Activated CD8-positive, alpha-beta T cell treated with anti-CD3 and anti-CD28 coated beads, Interleukin-2, amount 10 ng/mL, durations not matched to agents 7 days and 5 days (primary cell): Measurements from ENCODE around the gene SAT1. TPM values are rescaled to one million over a fixed set of nuclear protein-coding genes. Genes with fewer than 3 reads are reported as not detected.

Source experiments
- ATAC-seq: fragments of 150-1000 bp; cut with Tn5 transposase; one replicate; pipeline ENCODE4 v1.10.0; 2021; ENCODE audit warnings: moderate library complexity
- CTCF ChIA-PET: fragments of 350-600 bp; sonication (Branson Sonifier 250); formaldehyde crosslinking; loops from one replicate; lab custom pipeline; 2021; ENCODE audit warnings: antibody characterized with exemption; lab: Charles Lee
- POLR2A ChIA-PET: fragments of 350-600 bp; sonication (Branson Sonifier 250); formaldehyde crosslinking; loops from one replicate; lab custom pipeline; 2021; ENCODE audit warnings: antibody characterized with exemption; lab: Charles Lee
- DNase-seq: peaks from one replicate; pipeline ENCODE4 v3.0.0-alpha.2; 2020
- H3K27ac Mint-ChIP-seq: one replicate; pipeline ENCODE4 v1.8.0; 2021; ENCODE audit warnings: mild to moderate bottlenecking, mixed read lengths
- H3K27me3 Mint-ChIP-seq: one replicate; pipeline ENCODE4 v1.8.0; 2021; ENCODE audit warnings: low read depth, mixed read lengths
- H3K36me3 Mint-ChIP-seq: one replicate; pipeline ENCODE4 v1.8.0; 2021; ENCODE audit warnings: low read depth, mixed read lengths
- H3K4me1 Mint-ChIP-seq: one replicate; pipeline ENCODE4 v1.8.0; 2021; ENCODE audit warnings: low read depth, mixed read lengths
- H3K4me3 Mint-ChIP-seq: one replicate; pipeline ENCODE4 v1.8.0; 2021; ENCODE audit warnings: mild to moderate bottlenecking, mixed read lengths
- H3K9me3 Mint-ChIP-seq: one replicate; pipeline ENCODE4 v1.8.0; 2022; ENCODE audit warnings: mixed read lengths; ENCODE audit not compliant: insufficient read depth
- total RNA-seq, 2 experiments: library from RNA; stranded (reverse); gene quantifications; one replicate each; pipeline ENCODE4 v1.2.3, GENCODE V29; 2021

Gene SAT1
- total RNA-seq, 2 experiments from 2014 or later: 83.4 to 87.5 TPM

GRCh38 chrX:23811656-23812055, 28.7 kb downstream of the SAT1 start:
- H3K27me3 Mint-ChIP-seq: peaks cover 9% of the 10 kb centered on the region

GRCh38 chrX:23813808-23814207, 30.8 kb downstream of the SAT1 start:
- ChIA-PET CTCF (interaction anchor here (1.7 kb wide), 1 partner anchor 88 kb away, joined by 4 read pairs; no protein-coding TSS in a partner anchor), POLR2A (no interaction called here)
- no peak for ATAC-seq
- H3K4me1 Mint-ChIP-seq: peaks cover 14% of the 10 kb centered on the region
- H3K4me3 Mint-ChIP-seq: no peak overlapping the region
- H3K27ac Mint-ChIP-seq: no peak overlapping the region
- no peak for DNase-seq
- no peaks in the 10 kb centered on the region for H3K9me3 Mint-ChIP-seq
- peaks cover 9% of the 10 kb centered on the region for H3K27me3 Mint-ChIP-seq
- no peaks in the 10 kb centered on the region for H3K36me3 Mint-ChIP-seq

More at GRCh38 chrX:23811656-23812055, 28.7 kb downstream of the SAT1 start:
- H3K27ac Mint-ChIP-seq: no peak overlapping the region
- no peak overlapping the region for H3K4me3 Mint-ChIP-seq
- ChIA-PET CTCF (no interaction called here), POLR2A (interaction anchor here (0.8 kb wide), 1 partner anchor 29 kb away, joined by 4 read pairs; the partner anchor contains the start of gene SAT1)
- no peaks in the 10 kb centered on the region for H3K9me3 Mint-ChIP-seq
- ATAC-seq: no peak
- DNase-seq: no peak
- H3K36me3 Mint-ChIP-seq: no peaks in the 10 kb centered on the region
- H3K4me1 Mint-ChIP-seq: peaks cover 7% of the 10 kb centered on the region

DNA sequence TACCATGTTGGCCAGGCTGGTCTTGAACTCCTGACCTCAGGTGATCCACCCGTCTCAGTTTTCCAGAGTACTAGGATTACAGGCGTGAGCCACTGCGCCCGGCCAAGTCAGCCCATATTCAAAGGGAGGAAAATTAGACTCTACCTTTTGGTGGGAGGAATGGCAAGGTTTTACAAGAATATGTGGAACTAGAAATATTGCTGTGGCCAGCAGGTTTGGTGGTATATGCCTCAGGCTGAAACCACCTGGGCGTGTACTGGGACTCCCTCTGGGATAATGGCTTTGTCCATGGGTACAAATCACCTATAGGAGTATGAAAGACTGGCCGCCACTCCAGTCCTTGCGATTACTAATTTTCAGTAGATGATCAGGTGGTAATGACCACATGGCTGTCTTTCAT, 32.4 kb downstream of the SAT1 start:
- no peak overlapping the region for H3K4me3 Mint-ChIP-seq
- ChIA-PET POLR2A (no interaction called here), CTCF (no interaction called here)
- peaks cover 9% of the 10 kb centered on the region for H3K27me3 Mint-ChIP-seq
- H3K36me3 Mint-ChIP-seq: no peaks in the 10 kb centered on the region
- DNase-seq (no peak), ATAC-seq (no peak)
- peaks cover 14% of the 10 kb centered on the region for H3K4me1 Mint-ChIP-seq
- H3K9me3 Mint-ChIP-seq: no peaks in the 10 kb centered on the region
- H3K27ac Mint-ChIP-seq: no peak overlapping the region

- H3K27me3 Mint-ChIP-seq: peaks cover 5% of the 10 kb centered on the region
- H3K4me1 Mint-ChIP-seq: peaks cover 11% of the 10 kb centered on the region
- POLR2A ChIA-PET: no interaction called here
- H3K27ac Mint-ChIP-seq: no peak overlapping the region
- no peaks in the 10 kb centered on the region for H3K9me3 Mint-ChIP-seq
- CTCF ChIA-PET: interaction anchor here (0.9 kb wide), 1 partner anchor 17 kb away, joined by 3 read pairs; no protein-coding TSS in a partner anchor
- no peak for DNase-seq
- H3K4me3 Mint-ChIP-seq: no peak overlapping the region
- no peak for ATAC-seq
- no peaks in the 10 kb centered on the region for H3K36me3 Mint-ChIP-seq
Observed at GRCh38 chrX:23816179-23816578, 33.2 kb downstream of the SAT1 start.

DNA sequence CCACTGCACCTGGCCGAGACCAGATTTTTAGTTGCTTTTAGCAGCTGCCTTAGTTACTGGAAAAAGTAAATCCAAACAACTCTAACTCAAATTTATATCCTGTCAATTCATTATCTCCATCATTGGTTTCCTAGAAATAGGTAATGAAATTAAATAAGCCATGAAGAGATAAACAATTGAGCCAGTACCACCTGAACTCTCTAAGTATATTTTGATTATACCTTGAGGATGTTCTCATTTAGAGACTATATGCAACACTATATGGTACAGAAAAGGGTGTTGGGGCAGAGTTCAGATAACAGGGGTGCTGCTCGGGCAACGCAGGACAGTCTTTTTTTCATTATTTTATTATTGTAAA, 35.0 kb downstream of the SAT1 start:
- ATAC-seq (no peak), DNase-seq (no peak)
- Mint-ChIP-seq H3K27me3 (no peaks in the 10 kb centered on the region), H3K4me1 (peaks cover 7% of the 10 kb centered on the region), H3K27ac (no peak overlapping the region), H3K36me3 (no peaks in the 10 kb centered on the region), H3K4me3 (no peak overlapping the region), H3K9me3 (no peaks in the 10 kb centered on the region)
- ChIA-PET CTCF (interaction anchor here (1.0 to 1.1 kb wide), 2 partner anchors 84 to 138 kb away, joined by 3 read pairs; no protein-coding TSS in a partner anchor), POLR2A (interaction anchor here (1.5 kb wide), 1 partner anchor 35 kb away, joined by 4 read pairs; the partner anchor contains the start of gene SAT1)

GRCh38 chrX:23819385-23820234, 36.6 kb downstream of the SAT1 start:
- POLR2A ChIA-PET: interaction anchor here (1.0 kb wide), 2 partner anchors 37 to 206 kb away, joined by 4 read pairs; partner anchors contain the start of gene SAT1
- ATAC-seq: no peak

DNA sequence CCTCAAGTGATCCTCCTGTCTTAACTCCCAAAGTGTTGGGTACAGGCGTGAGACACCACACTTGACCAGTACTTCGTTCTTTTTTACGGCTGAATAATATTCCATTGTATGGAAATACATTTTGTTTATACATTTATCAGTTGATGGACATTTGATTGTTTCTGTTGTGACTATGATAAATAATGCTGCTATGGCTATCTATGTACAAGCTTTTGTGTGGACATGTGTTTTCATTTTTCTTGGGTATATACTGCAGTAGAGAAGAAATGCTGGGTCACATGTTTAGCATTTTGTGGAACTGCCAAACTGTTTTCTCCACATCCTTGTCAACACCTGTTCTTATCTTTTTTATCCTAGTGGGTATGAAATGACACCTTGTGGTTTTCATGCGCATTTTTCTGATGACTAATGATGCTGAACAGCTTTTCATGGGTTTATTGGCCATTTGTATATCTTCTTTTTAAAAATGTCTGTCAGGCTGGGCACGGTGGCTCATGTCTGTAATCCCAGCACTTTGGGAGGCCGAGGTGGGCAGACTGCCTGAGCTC, 37.3 kb downstream of the SAT1 start:
- CTCF ChIA-PET: interaction anchor here (0.8 to 1.2 kb wide), 2 partner anchors 12 to 81 kb away, joined by 3 read pairs; no protein-coding TSS in a partner anchor

More at GRCh38 chrX:23819385-23820234, 36.6 kb downstream of the SAT1 start:
- Mint-ChIP-seq H3K27me3 (no peaks in the 10 kb centered on the region), H3K27ac (no peak overlapping the region), H3K4me1 (peaks cover 7% of the 10 kb centered on the region), H3K9me3 (no peaks in the 10 kb centered on the region), H3K36me3 (no peaks in the 10 kb centered on the region), H3K4me3 (no peak overlapping the region)
- CTCF ChIA-PET: interaction anchor here (0.8 to 1.2 kb wide), 2 partner anchors 82 kb away, joined by 3 read pairs; no protein-coding TSS in a partner anchor
- DNase-seq: no peak

GRCh38 chrX:23821847-23822246, 38.9 kb downstream of the SAT1 start:
- no peak overlapping the region for H3K4me3 Mint-ChIP-seq
- no peak for ATAC-seq
- H3K27ac Mint-ChIP-seq: no peak overlapping the region
- no peaks in the 10 kb centered on the region for H3K36me3 Mint-ChIP-seq
- no peaks in the 10 kb centered on the region for H3K27me3 Mint-ChIP-seq
- no peaks in the 10 kb centered on the region for H3K9me3 Mint-ChIP-seq
- ChIA-PET CTCF (interaction anchor here (1.4 kb wide), 1 partner anchor 80 kb away, joined by 4 read pairs; no protein-coding TSS in a partner anchor), POLR2A (no interaction called here)
- DNase-seq: no peak
- peaks cover 7% of the 10 kb centered on the region for H3K4me1 Mint-ChIP-seq

More for the DNA sequence above, 37.3 kb downstream of the SAT1 start:
- DNase-seq: no peak
- H3K27ac Mint-ChIP-seq: no peak overlapping the region
- no peak overlapping the region for H3K4me3 Mint-ChIP-seq
- POLR2A ChIA-PET: interaction anchor here (1.0 kb wide), 2 partner anchors 37 to 206 kb away, joined by 4 read pairs; partner anchors contain the start of gene SAT1
- no peaks in the 10 kb centered on the region for H3K27me3 Mint-ChIP-seq
- H3K9me3 Mint-ChIP-seq: no peaks in the 10 kb centered on the region
- peaks cover 7% of the 10 kb centered on the region for H3K4me1 Mint-ChIP-seq
- no peaks in the 10 kb centered on the region for H3K36me3 Mint-ChIP-seq
- ATAC-seq: no peak

DNA sequence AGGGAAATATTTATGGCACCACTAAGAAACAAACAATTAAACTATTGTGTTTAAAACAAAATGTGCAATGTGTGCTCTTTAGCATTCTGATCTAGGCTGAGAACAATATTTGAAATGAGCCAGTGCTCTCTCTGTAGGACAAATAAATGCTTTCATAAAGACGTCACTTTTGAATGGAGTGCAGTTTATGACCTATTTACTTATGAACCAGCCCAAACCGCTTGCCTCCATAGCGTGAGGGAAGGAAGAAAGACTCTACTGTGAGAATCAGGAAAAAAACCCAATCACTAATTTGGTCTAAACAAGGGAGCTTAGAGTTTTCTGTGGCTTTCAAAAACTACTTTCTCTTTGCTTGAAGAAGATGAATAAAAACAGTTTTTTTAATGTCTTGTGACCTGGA, 39.4 kb downstream of the SAT1 start:
- CTCF ChIA-PET: interaction anchor here (1.4 kb wide), 1 partner anchor 80 kb away, joined by 4 read pairs; no protein-coding TSS in a partner anchor
- no peaks in the 10 kb centered on the region for H3K9me3 Mint-ChIP-seq
- no peaks in the 10 kb centered on the region for H3K36me3 Mint-ChIP-seq
- DNase-seq (no peak), ATAC-seq (no peak)
- POLR2A ChIA-PET: no interaction called here
- no peak overlapping the region for H3K4me3 Mint-ChIP-seq
- no peak overlapping the region for H3K27ac Mint-ChIP-seq
- H3K4me1 Mint-ChIP-seq: peaks cover 1% of the 10 kb centered on the region
- H3K27me3 Mint-ChIP-seq: no peaks in the 10 kb centered on the region

DNA sequence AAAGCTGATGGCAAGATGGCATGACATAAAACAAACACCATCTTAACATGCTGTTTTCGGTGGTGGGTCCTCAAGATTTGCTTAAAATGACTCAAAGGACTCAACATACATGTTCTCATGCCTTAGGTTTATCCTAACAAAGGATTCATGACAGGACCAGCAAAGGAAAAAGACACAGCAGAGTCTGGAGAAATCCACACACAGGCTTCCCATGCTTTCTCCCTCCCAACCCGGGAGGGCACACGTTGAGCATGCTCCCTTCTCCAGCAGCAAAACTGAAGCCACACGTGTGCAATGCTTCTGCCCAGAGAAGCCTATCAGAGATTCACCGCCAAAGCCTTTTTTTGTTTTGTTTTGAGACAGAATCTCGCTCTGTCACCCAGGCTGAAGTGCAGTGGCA, 39.9 kb downstream of the SAT1 start:
- ChIA-PET CTCF (interaction anchor here (1.4 kb wide), 1 partner anchor 79 kb away, joined by 4 read pairs; no protein-coding TSS in a partner anchor), POLR2A (no interaction called here)
- H3K27me3 Mint-ChIP-seq: no peaks in the 10 kb centered on the region
- ATAC-seq (no peak), DNase-seq (no peak)
- no peak overlapping the region for H3K4me3 Mint-ChIP-seq
- no peaks in the 10 kb centered on the region for H3K9me3 Mint-ChIP-seq
- H3K36me3 Mint-ChIP-seq: no peaks in the 10 kb centered on the region
- no peaks in the 10 kb centered on the region for H3K4me1 Mint-ChIP-seq
- no peak overlapping the region for H3K27ac Mint-ChIP-seq

DNA sequence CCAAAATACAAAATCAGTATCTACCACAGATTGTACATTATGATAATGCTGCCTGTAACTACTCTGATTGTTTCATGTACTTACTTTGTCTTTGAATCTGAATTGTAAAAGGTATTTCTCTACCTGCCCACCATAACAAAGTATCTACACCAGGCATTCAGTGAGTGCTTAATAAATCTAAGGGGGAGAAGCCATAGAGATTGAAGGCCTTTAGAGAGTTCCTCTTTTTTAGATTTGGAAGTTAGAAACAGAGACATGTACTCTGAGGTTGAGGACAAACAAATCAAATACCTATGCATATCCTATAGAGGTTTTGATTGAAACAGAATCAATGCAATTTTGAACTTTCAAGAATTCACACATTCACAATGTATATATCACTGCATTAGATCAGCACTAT, 42.7 kb downstream of the SAT1 start:
- Mint-ChIP-seq H3K4me1 (no peaks in the 10 kb centered on the region), H3K27ac (no peak overlapping the region), H3K9me3 (no peaks in the 10 kb centered on the region), H3K36me3 (no peaks in the 10 kb centered on the region), H3K4me3 (no peak overlapping the region), H3K27me3 (no peaks in the 10 kb centered on the region)
- DNase-seq: no peak
- POLR2A ChIA-PET: no interaction called here
- no peak for ATAC-seq
- CTCF ChIA-PET: no interaction called here
